HepG2 (cell line): ENCODE measurements around the gene CARD8. TPM values are rescaled to one million over a fixed set of nuclear protein-coding genes. Genes with fewer than 3 reads are reported as not detected.

ENCODE experiments used
- ATM ChIP-seq: fragments of 450-650 bp; IDR thresholded peaks from 2 replicates; pipeline ENCODE4 v1.7.1; 2017; ENCODE audit warnings: mild to moderate bottlenecking, borderline replicate concordance
- KAT2B ChIP-seq: fragments of 150-350 bp; IDR thresholded peaks from 2 replicates; pipeline ENCODE4 v1.6.1; 2014; ENCODE audit warnings: low read depth, low read length, borderline replicate concordance
- KLF15 ChIP-seq: sonication (generic); formaldehyde crosslinking; IDR thresholded peaks from 2 replicates; pipeline ENCODE4 v1.8.1; 2023; ENCODE audit warnings: borderline replicate concordance, mild to moderate bottlenecking, inconsistent platforms, missing genetic modification reagents, mixed read lengths
- NFATC3 ChIP-seq: sonication (generic); formaldehyde crosslinking; IDR thresholded peaks from 2 replicates; pipeline ENCODE4 v1.5.1; 2020; ENCODE audit warnings: mild to moderate bottlenecking, missing genetic modification reagents
- NR2F6 ChIP-seq, 2 experiments: IDR thresholded peaks; 2 replicates each; pipeline ENCODE4 v1.6.1; 2016; ENCODE audit warnings: antibody characterized with exemption in 1 of 2, mild to moderate bottlenecking in 1 of 2
- PREB ChIP-seq: sonication (generic); formaldehyde crosslinking; IDR thresholded peaks from 2 replicates; pipeline ENCODE4 v1.4.0; 2020; ENCODE audit warnings: missing genetic modification reagents
- SNAPC4 ChIP-seq: sonication (generic); formaldehyde crosslinking; IDR thresholded peaks from 2 replicates; pipeline ENCODE4 v1.4.0; 2020; ENCODE audit warnings: mild to moderate bottlenecking, missing genetic modification reagents
- SRSF9 ChIP-seq: fragments of 200-400 bp; formaldehyde crosslinking; IDR thresholded peaks from 2 replicates; pipeline ENCODE4 v1.6.1; 2018; ENCODE audit warnings: borderline replicate concordance, mild to moderate bottlenecking, low read depth, low read length; ENCODE audit not compliant: insufficient read depth, poor library complexity, severe bottlenecking
- ZNF234 ChIP-seq: sonication (generic); formaldehyde crosslinking; conservative IDR thresholded peaks from 2 replicates; pipeline ENCODE4 v1.5.1; 2020; ENCODE audit warnings: mild to moderate bottlenecking, missing genetic modification reagents
- ZSCAN9 ChIP-seq: IDR thresholded peaks from 2 replicates; pipeline ENCODE4 v1.6.1; 2016; ENCODE audit warnings: borderline replicate concordance
- polyA plus RNA-seq, 8 experiments: library from polyadenylated mRNA; depleted of rRNA in 3 of 8; stranded (reverse) in 7 of 8; unstranded in 1 of 8; fragments of >200 nt; fragmentation: Illumina TruSeq in 4 of 8; extraction: Trizol in 4 of 8; gene quantifications; 2 replicates each; pipeline versions ENCODE4 v1.2.1 to v1.2.3, GENCODE V29; 2011 to 2016; ENCODE audit warnings: low read depth in 4 of 8, missing spikeins in 1 of 8, mixed read lengths in 1 of 8; ENCODE audit not compliant: insufficient read depth in 1 of 8
- total RNA-seq, 5 experiments: library from RNA; depleted of rRNA; stranded (reverse); fragments of >200 nt; fragmentation: Illumina TruSeq; extraction: Trizol; gene quantifications; 2 replicates each; pipeline ENCODE4 v1.2.3, GENCODE V29; 2016; ENCODE audit warnings: low read depth in 1 of 5
- TF ChIP-seq, protein P1 (sequence below): IDR thresholded peaks from 2 replicates; pipeline ENCODE4 v1.6.1; 2016; ENCODE audit warnings: mild to moderate bottlenecking, missing biosample characterization, missing genetic modification reagents
- TF ChIP-seq, protein P2 (sequence below): IDR thresholded peaks from 2 replicates; pipeline ENCODE4 v1.6.1; 2016; ENCODE audit warnings: low read depth, control low read depth
- TF ChIP-seq, protein P3 (sequence below): IDR thresholded peaks from 2 replicates; pipeline ENCODE4 v1.6.1; 2016; ENCODE audit warnings: mild to moderate bottlenecking
- TF ChIP-seq, protein P4 (sequence below): sonication (generic); formaldehyde crosslinking; IDR thresholded peaks from 2 replicates; pipeline ENCODE4 v1.4.0; 2020; ENCODE audit warnings: missing genetic modification reagents

Gene CARD8
- total and polyA plus RNA-seq, 2 of the 13 experiments (the other 11 are each of a cell fraction or from before 2014, with no cell fraction given): 15.0 to 19.2 TPM

DNA sequence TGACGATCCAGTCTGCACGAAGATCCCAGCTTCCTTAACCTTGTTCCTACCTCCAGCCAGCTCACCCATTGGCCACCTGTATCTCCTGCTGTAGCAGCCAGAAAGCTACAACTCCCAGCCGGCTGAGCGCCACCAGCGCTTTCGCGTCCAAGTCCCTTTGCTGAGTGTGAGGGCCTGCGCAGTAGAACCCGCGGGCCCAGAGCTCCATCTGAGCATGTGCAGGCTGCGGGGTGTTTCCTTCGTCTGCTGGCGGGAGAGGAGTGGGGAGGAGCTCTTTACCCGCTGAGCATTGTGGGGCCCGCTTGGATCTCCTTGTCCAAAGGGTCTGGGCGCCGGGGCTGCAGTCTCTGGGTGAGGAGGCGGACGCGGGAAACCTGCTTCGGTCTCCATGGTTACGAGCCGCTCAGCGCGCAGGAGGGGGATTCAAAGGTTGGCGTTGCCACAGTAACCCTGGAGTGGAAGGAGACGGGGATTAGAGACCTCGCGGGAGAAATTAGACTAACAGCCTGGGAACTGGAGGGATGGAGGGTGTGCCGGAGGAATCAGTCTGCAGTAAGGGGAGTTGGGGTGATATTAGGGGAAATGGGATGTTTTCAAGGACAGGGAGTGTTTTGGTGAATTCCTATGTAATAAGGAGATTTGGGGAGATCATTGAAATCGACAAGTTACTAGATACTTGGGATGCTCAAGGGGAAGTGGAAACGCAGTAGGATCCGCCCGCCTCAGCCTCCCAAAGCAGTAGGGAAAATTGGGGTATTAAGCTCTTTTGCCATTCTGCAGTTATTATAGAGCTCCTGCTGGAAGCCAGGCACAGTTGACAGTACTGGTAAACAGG lies 51.7 kb downstream of the CARD8 start (continued):
- no peak for TF ChIP-seq KAT2B
- TF ChIP-seq, protein P1, sequence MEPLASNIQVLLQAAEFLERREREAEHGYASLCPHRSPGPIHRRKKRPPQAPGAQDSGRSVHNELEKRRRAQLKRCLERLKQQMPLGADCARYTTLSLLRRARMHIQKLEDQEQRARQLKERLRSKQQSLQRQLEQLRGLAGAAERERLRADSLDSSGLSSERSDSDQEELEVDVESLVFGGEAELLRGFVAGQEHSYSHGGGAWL: 0 out of 2 replicates have a peak, but pooled peaks have one; percentile 26
- no peak for TF ChIP-seq SRSF9
- TF ChIP-seq ATM: no peak
- TF ChIP-seq KLF15 (CRISPR knock-in tag): no peak
- TF ChIP-seq NFATC3 (CRISPR knock-in tag): no peak
- TF ChIP-seq NR2F6 (IDR thresholded peaks at IDR 0.05): no peak
- TF ChIP-seq NR2F6 (CRISPR knock-in tag; IDR thresholded peaks at IDR 0.05): no peak
- TF ChIP-seq SNAPC4 (CRISPR knock-in tag): no peak
- TF ChIP-seq, protein P2, sequence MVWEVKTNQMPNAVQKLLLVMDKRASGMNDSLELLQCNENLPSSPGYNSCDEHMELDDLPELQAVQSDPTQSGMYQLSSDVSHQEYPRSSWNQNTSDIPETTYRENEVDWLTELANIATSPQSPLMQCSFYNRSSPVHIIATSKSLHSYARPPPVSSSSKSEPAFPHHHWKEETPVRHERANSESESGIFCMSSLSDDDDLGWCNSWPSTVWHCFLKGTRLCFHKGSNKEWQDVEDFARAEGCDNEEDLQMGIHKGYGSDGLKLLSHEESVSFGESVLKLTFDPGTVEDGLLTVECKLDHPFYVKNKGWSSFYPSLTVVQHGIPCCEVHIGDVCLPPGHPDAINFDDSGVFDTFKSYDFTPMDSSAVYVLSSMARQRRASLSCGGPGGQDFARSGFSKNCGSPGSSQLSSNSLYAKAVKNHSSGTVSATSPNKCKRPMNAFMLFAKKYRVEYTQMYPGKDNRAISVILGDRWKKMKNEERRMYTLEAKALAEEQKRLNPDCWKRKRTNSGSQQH: no peak
- TF ChIP-seq, protein P3, sequence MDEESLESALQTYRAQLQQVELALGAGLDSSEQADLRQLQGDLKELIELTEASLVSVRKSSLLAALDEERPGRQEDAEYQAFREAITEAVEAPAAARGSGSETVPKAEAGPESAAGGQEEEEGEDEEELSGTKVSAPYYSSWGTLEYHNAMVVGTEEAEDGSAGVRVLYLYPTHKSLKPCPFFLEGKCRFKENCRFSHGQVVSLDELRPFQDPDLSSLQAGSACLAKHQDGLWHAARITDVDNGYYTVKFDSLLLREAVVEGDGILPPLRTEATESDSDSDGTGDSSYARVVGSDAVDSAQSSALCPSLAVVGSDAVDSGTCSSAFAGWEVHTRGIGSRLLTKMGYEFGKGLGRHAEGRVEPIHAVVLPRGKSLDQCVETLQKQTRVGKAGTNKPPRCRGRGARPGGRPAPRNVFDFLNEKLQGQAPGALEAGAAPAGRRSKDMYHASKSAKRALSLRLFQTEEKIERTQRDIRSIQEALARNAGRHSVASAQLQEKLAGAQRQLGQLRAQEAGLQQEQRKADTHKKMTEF: peak; percentile 33; the same call in 1 of the 2 replicates
- TF ChIP-seq ZNF234 (CRISPR knock-in tag): no peak
- no peak for TF ChIP-seq PREB (CRISPR knock-in tag)
- no peak for TF ChIP-seq ZSCAN9 (CRISPR knock-in tag)
- TF ChIP-seq, protein P4, sequence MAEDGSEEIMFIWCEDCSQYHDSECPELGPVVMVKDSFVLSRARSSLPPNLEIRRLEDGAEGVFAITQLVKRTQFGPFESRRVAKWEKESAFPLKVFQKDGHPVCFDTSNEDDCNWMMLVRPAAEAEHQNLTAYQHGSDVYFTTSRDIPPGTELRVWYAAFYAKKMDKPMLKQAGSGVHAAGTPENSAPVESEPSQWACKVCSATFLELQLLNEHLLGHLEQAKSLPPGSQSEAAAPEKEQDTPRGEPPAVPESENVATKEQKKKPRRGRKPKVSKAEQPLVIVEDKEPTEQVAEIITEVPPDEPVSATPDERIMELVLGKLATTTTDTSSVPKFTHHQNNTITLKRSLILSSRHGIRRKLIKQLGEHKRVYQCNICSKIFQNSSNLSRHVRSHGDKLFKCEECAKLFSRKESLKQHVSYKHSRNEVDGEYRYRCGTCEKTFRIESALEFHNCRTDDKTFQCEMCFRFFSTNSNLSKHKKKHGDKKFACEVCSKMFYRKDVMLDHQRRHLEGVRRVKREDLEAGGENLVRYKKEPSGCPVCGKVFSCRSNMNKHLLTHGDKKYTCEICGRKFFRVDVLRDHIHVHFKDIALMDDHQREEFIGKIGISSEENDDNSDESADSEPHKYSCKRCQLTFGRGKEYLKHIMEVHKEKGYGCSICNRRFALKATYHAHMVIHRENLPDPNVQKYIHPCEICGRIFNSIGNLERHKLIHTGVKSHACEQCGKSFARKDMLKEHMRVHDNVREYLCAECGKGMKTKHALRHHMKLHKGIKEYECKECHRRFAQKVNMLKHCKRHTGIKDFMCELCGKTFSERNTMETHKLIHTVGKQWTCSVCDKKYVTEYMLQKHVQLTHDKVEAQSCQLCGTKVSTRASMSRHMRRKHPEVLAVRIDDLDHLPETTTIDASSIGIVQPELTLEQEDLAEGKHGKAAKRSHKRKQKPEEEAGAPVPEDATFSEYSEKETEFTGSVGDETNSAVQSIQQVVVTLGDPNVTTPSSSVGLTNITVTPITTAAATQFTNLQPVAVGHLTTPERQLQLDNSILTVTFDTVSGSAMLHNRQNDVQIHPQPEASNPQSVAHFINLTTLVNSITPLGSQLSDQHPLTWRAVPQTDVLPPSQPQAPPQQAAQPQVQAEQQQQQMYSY (CRISPR knock-in tag): no peak
